Loucy (cell line): ENCODE measurements around the gene RACGAP1.

Experiments
- H2AFZ ChIP-seq: fragments of 200-600 bp; sonication (generic); 2 replicates; pipeline ENCODE4 v1.6.0; 2016; ENCODE audit warnings: antibody characterized with exemption, mild to moderate bottlenecking, low read length, moderate library complexity
- H3F3A ChIP-seq: fragments of 200-600 bp; 2 replicates; pipeline ENCODE4 v1.6.0; 2016; ENCODE audit warnings: antibody characterized with exemption, low read depth, mild to moderate bottlenecking
- H3K27me3 ChIP-seq: fragments of 200-600 bp; sonication (generic); 2 replicates; pipeline ENCODE4 v1.6.1; 2014; ENCODE audit warnings: low read length, mild to moderate bottlenecking; ENCODE audit not compliant: insufficient read depth, poor library complexity, severe bottlenecking
- H3K36me3 ChIP-seq: fragments of 200-600 bp; sonication (generic); 2 replicates; pipeline ENCODE4 v1.6.1; 2016; ENCODE audit warnings: low read length; ENCODE audit not compliant: insufficient read depth
- H3K4me1 ChIP-seq: fragments of 200-600 bp; sonication (generic); 2 replicates; pipeline ENCODE4 v1.5.1; 2014; ENCODE audit warnings: low read length, mild to moderate bottlenecking; ENCODE audit not compliant: insufficient read depth, poor library complexity, severe bottlenecking
- H3K4me2 ChIP-seq: fragments of 200-600 bp; sonication (generic); 2 replicates; pipeline ENCODE4 v1.6.0; 2014; ENCODE audit warnings: antibody characterized with exemption, low read length, low read depth, mild to moderate bottlenecking; ENCODE audit not compliant: poor library complexity, severe bottlenecking
- H3K4me3 ChIP-seq: fragments of 200-600 bp; sonication (generic); 2 replicates; pipeline ENCODE4 v1.5.1; 2014; ENCODE audit warnings: low read length, mild to moderate bottlenecking, mixed read lengths; ENCODE audit not compliant: poor library complexity, severe bottlenecking
- H3K79me2 ChIP-seq: fragments of 200-600 bp; sonication (generic); 2 replicates; pipeline ENCODE4 v1.6.1; 2014; ENCODE audit warnings: low read length; ENCODE audit not compliant: insufficient read depth
- H3K9ac ChIP-seq: fragments of 200-600 bp; sonication (generic); 2 replicates; pipeline ENCODE4 v1.6.0; 2014; ENCODE audit warnings: mild to moderate bottlenecking, low read depth, low read length, moderate library complexity; ENCODE audit not compliant: poor library complexity, severe bottlenecking
- H3K9me2 ChIP-seq: fragments of 200-600 bp; sonication (generic); replicated peaks from 2 replicates; pipeline ENCODE4 v1.6.1; 2016; ENCODE audit warnings: low read depth, low read length, mixed read lengths
- H3K9me3 ChIP-seq: fragments of 200-600 bp; sonication (generic); 2 replicates; pipeline ENCODE4 v1.6.1; 2014; ENCODE audit warnings: mild to moderate bottlenecking, antibody characterized with exemption, low read length, low read depth; ENCODE audit not compliant: insufficient read depth
- H4K20me1 ChIP-seq: fragments of 200-600 bp; sonication (generic); 2 replicates; pipeline ENCODE4 v1.6.0; 2014; ENCODE audit warnings: antibody characterized with exemption, low read length, mild to moderate bottlenecking; ENCODE audit not compliant: insufficient read depth, poor library complexity, severe bottlenecking
- CTCF ChIP-seq: fragments of 200-600 bp; sonication (generic); conservative IDR thresholded peaks from 2 replicates; pipeline ENCODE4 v1.5.1; 2014; ENCODE audit warnings: mild to moderate bottlenecking, antibody characterized with exemption, low read length
- EZH2phosphoT487 ChIP-seq: fragments of 200-600 bp; IDR thresholded peaks from 2 replicates; pipeline ENCODE4 v1.6.1; 2018; ENCODE audit warnings: antibody characterized with exemption, mild to moderate bottlenecking, moderate library complexity, borderline replicate concordance

Gene RACGAP1

DNA sequence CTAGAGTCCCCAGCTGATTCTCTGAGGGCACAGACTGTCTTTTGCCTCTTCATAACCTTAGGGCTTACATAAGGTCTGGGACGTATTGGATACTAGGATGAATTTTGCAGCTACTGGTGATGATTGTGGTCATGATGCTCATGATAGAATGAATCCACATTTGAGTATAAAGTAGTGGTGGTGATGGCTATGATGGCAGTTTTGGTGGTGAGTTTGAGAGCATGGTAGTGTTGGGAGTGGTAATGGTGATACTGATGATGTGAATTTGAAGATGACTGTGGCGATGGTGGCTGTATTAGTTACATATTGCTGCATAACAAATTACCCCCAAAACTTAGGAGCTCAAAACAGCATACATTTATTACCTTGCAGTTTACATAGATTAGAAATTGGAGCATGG lies 18.0 kb upstream of the RACGAP1 start:
- Histone ChIP-seq H4K20me1 (no peaks in the 10 kb centered on the region), H3K27me3 (no peaks in the 10 kb centered on the region), H3K9me3 (no peaks in the 10 kb centered on the region), H3K36me3 (no peaks in the 10 kb centered on the region), H3K4me1 (no peaks in the 10 kb centered on the region), H3K4me3 (no peak overlapping the region), H3K9me2 (no peaks in the 10 kb centered on the region), H3K4me2 (no peak overlapping the region), H2AFZ (no peak overlapping the region), H3K9ac (no peak overlapping the region), H3K79me2 (no peaks in the 10 kb centered on the region), H3F3A (no peaks in the 10 kb centered on the region)
- no peak for TF ChIP-seq EZH2phosphoT487
- no peak for TF ChIP-seq CTCF

DNA sequence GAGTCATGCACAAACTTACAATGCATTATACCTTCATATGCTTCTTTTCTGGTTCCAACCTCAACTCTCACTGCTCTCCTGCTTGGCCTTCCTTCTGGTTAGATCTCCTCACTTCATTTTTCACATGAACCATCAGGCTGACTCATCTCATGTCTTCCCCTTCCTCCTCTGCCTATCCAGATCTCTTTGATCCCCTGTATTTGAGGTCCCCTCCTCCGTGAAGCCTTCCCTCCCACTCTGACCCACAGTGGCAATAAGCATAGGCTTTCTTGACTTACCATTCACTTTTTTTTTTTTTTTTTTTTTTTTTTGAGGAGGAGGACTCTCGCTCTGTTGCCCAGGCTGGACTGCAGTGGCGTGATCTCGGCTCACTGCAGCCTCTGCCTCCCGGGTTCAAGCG lies 17.4 kb upstream of the RACGAP1 start:
- H3K27me3 ChIP-seq, result no peaks in the 10 kb centered on the region
- H3K9me2 ChIP-seq, result no peaks in the 10 kb centered on the region
- no peak overlapping the region for H3K9ac ChIP-seq
- no peaks in the 10 kb centered on the region for H3K4me1 ChIP-seq
- H3K4me2 ChIP-seq, result no peak overlapping the region
- H3K4me3 ChIP-seq, result no peak overlapping the region
- no peaks in the 10 kb centered on the region for H3K9me3 ChIP-seq
- TF ChIP-seq EZH2phosphoT487, result no peak
- no peak for TF ChIP-seq CTCF
- H4K20me1 ChIP-seq, result no peaks in the 10 kb centered on the region
- H2AFZ ChIP-seq, result no peak overlapping the region
- H3K36me3 ChIP-seq, result no peaks in the 10 kb centered on the region
- H3K79me2 ChIP-seq, result no peaks in the 10 kb centered on the region
- H3F3A ChIP-seq, result no peaks in the 10 kb centered on the region

GRCh38 chr12:50041962-50042361 lies 16.7 kb upstream of the RACGAP1 start:
- no peak overlapping the region for H2AFZ ChIP-seq
- no peak overlapping the region for H3K4me3 ChIP-seq
- H3K79me2 ChIP-seq, result no peaks in the 10 kb centered on the region
- H3K4me2 ChIP-seq, result no peak overlapping the region
- no peak overlapping the region for H3K9ac ChIP-seq
- H3K9me3 ChIP-seq, result no peaks in the 10 kb centered on the region
- H3F3A ChIP-seq, result no peaks in the 10 kb centered on the region
- TF ChIP-seq CTCF (no peak), EZH2phosphoT487 (no peak)
- no peaks in the 10 kb centered on the region for H4K20me1 ChIP-seq
- no peaks in the 10 kb centered on the region for H3K4me1 ChIP-seq
- H3K27me3 ChIP-seq, result no peaks in the 10 kb centered on the region
- no peaks in the 10 kb centered on the region for H3K36me3 ChIP-seq
- no peaks in the 10 kb centered on the region for H3K9me2 ChIP-seq
